Measurements from ENCODE around the gene C1QTNF8. TPM values are rescaled to one million over a fixed set of nuclear protein-coding genes. Genes with fewer than 3 reads are reported as not detected.

The C1QTNF8 gene
- total RNA-seq, 1 donor from 2014 or later, result not detected

DNA sequence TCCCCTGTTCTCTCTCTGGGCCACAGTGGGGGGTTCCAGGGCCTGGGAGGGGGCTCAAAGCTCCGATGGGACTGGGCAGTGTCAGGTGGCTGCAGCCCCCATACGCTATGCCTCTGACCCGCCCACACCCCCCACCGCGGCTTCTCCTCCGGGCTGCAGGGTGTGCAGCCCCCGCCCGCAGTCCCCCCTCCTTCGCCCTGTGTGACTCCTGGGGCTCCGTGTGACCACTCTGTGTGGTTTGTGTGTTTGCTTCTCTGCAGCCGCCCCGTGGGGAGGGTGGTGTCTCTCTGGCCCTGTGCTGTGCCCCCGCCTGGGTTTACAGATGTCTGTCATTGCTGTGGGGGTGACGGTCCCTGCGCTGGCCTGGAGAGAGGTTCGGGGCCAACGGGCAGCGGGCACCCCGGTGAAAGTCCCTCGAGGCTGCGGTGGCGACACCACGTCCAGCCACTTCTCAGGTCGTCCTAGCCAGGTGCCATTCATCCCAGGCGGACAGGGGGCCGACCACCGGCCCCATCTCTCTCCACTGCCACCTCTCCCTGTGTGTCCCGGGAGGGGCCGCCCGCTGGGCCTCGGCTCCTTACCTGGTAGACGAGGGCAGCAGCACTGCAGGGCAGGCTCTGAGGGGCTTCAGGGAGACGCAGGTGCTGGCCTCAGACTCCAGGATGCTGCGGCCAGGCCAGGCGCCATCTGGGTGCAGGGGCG is 18.0 kb downstream of the C1QTNF8 start:
- DNase-seq, result no peak

DNA sequence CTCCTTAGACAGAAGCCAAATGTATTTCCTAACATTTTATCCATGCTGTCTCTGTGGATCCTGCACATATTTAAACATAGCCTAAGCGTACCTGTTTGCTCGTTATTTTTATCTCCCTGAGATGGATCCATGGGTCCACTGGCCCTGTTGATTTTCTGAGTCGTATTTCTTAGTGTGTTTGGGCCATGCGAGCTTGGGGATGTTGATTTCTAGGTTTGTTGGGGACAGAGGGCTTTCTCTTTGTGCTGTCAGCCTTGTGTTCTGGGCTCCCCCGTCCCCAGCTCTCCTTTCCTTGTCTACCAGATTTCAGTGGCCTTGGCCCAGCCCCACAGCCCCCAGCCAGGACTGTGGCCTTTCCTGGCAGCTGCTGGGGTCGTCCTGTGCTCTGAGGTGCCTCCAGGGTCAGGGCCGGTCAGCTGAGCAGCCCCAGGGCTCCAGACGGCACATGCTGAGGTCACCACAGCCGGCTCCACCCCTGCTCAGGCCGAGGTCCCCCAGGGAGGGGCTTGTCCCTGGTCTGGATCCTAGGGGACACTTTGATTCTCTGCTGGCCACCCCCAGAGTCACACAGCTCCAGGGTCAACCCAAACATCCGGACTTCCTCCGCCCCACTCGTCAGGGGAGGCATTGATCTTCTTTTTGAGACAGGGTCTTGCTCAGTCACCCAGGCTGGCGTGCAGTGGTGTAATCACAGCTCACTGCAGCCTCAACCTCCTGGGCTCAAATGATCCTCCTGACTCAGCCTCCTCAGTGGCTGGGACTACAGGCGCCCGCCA is 19.1 kb downstream of the C1QTNF8 start:
- DNase-seq, result no peak

- DNase-seq, result no peak
Measured at GRCh38 chr16:1075546-1075945, 20.5 kb downstream of the C1QTNF8 start.

DNA sequence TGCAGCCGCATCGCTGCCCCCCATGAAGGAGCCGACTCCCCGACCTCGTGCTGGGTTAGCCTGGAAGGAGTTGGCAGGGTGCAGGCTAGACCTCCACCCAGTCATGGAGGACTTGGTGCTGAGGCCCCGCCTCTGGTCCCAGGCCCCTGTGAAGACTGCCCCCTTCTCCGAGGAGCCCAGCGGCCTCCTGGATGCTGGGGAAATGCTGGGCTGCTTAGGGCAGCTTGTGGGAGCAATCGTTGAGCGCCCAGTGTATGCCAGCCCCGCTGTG is 21.7 kb downstream of the C1QTNF8 start:
- DNase-seq, result no peak

- DNase-seq, result no peak
Measured at GRCh38 chr16:1073566-1074378, 22.3 kb downstream of the C1QTNF8 start.

DNA sequence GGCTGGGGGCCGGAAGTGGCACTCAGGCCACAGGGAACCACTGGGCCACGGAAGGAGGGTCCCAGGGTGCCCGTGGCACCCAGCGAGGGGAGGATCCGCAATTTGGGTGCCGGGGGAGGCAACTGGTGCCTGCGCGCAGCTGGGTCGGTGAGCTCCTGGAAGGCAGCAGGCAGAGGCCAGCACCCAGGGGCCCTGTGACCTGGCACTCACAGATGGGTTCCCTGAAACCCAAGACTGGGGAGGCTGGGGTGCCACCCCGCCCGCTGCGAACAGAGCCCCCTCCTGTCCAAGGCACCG is 22.8 kb downstream of the C1QTNF8 start:
- DNase-seq, result no peak

- no peak for DNase-seq
Measured at GRCh38 chr16:1072526-1073261, 23.4 kb downstream of the C1QTNF8 start, which contains the start of gene SSTR5. Gene SSTR5 (plus strand): TSS chr16:1072747. CDS start chr16:1078869, 6,122 bp downstream.

DNA sequence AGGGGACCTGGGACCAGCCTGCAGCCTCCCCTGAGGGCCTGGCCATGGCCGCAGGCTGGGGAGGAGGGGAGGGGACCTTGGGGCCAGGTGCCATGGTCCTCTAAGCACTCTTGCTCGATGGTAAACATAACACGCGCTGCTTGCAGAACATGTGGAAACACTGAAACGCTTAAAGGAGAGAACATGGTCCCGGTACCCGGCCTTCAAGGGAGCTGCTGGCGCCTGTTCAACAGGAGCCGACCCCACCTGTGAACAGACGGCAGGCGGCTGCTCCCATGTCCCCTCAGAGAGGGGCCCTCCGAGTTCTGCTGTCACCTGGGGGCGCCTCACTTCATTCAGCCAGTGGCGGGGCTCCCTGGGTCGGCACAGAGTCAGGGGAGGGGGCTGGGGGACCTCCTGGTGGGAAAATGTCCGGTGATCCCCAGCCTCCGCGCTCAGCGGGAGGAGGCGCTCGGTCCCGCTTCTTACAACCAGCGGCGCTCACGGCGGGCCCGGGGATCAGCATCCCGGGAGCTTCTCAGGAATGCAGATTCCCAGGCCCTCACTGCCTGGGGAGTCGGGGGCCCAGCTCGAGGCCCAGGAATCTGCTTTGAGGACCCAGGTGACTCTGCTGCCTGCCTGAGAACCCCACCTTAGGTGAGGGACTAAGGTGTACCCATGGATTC is 24.4 kb downstream of the C1QTNF8 start:
- DNase-seq, result no peak

DNA sequence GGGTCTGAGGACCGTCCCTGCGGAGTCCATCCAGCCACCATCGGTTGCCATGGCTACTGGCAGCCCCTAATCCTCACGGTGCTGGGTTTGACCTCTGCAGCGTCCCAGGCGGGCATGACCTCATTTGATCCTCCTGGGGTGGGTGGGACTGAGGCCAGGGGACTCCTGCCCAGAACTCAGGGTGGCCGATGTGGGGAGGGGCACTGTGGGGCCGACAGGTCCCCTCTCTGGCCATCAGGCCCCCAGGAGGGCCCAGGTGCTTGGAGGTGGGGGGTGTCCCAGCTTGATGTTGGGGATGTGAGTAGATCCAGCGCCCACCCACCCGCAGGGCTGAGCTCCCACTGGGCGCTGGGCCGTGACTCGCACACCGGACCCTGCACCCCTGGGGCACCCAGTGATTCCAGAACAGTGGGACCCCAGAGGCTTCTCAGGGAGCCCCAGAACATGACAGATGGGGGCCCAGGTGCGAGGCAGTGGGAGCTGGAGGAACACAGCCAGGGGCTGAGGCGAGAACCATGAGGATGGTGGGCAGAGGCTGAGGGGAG is 25.1 kb downstream of the C1QTNF8 start:
- DNase-seq, result no peak

GRCh38 chr16:1070084-1070863 is 25.8 kb downstream of the C1QTNF8 start:
- no peak for DNase-seq

DNA sequence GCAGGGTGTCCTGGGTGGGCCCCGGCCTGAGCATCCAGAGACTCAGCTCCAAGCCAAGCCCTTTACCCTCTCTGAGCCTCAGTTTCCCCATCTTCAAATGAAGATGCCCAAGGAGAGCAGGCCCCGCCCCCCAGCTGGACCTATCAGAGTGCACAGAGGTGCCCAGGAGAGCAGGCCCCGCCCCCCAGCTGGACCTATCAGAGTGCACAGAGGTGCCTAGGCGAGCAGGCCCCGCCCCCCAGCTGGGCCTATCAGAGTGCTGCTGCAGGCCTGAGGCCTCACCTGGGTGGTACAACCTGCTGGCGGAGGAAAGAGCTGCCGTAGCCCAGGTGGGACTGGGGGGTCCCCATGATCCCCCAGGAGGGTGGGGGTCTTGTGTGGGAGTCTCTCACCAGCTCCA is 26.9 kb downstream of the C1QTNF8 start:
- DNase-seq, result no peak

- no peak for DNase-seq
Measured at GRCh38 chr16:1068451-1068850, 27.6 kb downstream of the C1QTNF8 start.

DNA sequence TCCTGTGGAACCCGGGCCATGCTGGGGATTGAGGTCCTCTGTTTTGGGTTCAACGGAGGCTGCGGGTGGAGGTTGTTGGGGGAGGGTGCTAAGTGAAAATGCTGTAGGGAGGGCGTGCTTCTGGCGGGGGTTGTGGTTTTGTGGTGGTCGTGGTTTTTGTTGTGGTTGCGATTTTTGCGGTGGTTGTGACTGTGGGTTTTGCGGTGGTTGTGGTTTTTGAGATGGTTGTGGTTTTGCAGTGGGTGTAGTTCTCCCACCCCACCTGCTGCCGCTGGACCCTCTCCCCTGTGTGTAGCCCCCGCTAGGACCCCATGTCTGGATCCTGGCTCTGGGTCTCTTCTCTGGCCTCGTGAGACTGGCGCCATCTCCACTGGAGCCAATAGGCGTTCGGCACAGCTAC is 28.4 kb downstream of the C1QTNF8 start:
- no peak for DNase-seq

DNA sequence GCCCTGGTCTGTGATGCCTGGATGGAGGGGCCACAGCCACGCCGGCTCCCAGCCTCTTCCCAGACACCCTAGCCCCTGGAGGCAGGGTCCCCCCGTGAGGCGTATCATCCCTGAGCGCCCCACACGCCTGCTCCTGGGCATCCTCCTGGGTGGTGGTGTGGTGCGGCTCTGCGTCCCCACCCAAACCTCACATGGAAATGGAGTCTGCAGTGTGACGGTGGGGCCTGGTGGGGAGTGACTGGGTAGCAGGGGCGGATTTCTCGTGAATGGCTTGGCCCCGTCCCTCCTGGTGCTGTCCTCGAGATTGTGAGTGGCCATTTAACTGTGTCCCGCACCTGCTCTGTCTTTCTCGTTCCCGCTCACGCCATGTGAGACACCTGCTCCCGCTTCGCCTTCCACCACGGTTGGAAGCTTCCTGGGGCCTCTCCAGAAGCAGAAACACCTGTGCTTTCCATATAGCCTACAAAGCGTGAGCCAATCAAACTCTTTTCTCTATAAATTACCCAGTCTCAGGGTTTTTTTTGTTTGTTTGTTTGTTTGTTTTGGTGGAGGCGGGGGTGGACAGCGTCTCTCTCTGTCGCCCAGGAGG is 29.4 kb downstream of the C1QTNF8 start:
- DNase-seq, result no peak

DNA sequence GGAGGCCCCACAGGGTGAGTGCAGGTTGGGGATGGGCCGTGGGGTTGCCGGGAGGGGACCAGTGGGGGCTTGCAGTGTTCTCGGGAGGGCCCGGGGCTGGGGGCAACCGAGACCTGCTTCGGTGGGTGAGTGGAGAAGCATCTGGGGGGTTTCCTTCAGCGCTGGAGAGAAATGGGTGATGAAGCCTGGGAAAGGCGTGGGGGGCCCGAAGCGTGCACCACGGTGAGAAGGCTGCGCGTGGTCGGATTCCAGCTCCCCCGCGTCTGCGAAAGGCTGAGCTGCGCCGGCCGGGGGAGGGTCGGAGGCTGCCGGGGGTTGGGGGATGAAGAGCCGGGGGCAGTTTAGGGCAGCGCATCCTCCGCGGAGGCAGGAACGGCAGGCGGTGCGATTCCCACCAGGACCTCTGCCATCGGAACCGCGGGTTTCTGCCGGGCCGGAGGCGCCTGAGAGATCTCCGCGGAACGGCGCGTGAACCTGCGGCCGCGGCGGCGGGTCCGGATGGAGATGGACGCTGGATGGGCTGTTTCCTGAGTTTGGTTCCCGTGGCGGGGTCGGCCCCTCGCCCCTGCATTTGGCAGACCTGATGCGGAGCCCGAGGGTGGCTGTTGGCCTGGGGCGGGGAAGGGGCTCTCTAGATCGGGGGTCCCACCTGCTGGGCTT is 30.4 kb downstream of the C1QTNF8 start:
- DNase-seq, result no peak

- DNase-seq, result no peak
Measured at GRCh38 chr16:1063728-1064127, 32.3 kb downstream of the C1QTNF8 start.

DNA sequence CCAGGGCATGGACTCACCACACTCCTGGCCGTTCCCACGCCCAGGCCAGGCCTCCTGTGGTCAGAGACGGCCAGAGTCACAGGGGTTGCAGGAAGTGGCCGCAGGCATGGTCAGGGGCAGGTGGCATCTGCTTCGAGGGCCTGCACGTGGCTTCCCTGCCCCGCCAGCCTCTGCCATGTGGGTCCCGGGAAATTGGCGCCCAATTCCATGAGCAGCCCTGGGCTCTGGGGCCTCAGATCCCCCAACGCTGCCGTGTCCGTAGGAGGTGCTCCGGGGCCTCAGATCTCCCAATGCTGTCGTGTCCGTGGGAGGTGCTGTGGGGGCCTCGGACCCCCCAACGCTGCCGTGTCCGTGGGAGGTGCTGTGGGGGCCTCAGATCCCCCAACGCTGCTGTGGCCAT is 33.1 kb downstream of the C1QTNF8 start:
- no peak for DNase-seq

- no peak for DNase-seq
Measured at GRCh38 chr16:1061769-1062505, 34.1 kb downstream of the C1QTNF8 start.

All from occipital lobe (tissue), 2 donors.